Stimulated activated CD4-positive, alpha-beta T cell treated with anti-CD3 and anti-CD28 coated beads, Interleukin-1b, Interleukin-23, amount 100 ng/mL, for 24 hours (primary cell): ENCODE data around the gene TSSC4.

Experiments
- DNase-seq, 4 experiments: peaks; one replicate each; pipeline ENCODE4 v3.0.0-alpha.2; 2020; ENCODE audit warnings: low read depth in 4 of 4, low spot score in 1 of 4

TSSC4 gene

DNA sequence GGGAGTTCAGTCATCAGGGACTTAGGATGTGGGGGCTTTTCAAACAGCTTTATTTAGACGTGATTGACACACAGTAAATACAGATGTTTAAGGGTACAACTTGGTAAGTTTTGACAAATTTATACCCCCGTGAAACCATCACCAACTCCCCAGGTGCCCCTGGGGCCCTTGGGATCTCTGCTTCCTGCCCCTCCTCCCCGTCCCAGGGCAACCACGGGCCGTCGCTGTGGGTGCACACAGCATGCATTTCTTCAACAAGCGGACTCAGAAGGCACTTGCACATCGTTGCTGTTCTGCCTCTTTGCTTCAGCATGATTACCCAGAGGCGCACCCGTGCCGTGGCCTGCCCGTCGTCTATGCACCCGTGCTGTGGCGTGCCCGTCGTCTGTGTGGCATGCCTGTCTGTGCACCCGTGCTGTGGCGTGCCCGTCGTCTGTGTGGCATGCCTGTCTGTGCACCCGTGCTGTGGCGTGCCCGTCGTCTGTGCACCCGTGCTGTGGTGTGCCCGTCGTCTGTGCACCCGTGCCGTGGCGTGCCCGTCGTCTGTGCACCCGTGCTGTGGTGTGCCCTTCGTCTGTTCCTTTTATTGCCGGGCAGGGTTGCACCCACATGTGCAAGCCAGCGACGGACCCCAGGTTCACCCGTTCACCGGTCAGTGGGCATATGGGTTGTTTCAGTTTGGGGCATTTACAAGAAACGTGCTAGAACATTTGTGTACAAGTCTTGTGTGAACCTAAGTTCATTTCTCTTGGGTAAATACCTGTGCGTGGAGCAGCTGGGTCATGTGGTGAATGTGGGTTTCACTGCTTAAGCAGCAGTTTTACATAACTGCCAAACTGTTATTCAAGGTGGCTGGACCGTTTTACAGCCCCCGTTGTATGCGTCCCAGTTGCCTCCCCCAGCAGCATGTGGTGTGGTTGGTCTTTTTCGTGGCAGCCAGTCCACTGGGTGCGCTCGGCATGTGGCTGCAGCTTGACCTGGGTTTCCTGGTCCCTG, 15.1 kb upstream of the TSSC4 start:
- no peak for DNase-seq

DNA sequence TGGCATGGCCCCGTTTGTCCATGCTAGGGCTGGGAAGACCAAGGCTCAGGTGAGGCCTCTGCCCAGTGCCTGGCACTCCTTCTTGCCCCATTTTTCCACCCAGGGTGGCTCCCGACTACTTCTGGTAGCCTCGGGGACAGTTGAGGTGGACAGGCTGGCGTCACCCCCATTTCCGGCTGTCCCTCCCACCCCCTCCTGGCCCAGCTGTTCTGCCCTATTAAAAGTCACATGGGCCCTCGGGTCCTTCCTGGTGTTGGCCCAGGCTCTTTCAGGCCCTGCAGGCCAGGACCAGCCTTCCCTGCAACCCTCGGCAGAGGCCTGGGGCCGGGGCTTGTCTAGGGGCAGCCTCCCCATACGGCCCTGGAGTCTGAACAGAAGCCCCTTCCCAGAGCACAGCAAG, 14.0 kb upstream of the TSSC4 start:
- no peak for DNase-seq

DNA sequence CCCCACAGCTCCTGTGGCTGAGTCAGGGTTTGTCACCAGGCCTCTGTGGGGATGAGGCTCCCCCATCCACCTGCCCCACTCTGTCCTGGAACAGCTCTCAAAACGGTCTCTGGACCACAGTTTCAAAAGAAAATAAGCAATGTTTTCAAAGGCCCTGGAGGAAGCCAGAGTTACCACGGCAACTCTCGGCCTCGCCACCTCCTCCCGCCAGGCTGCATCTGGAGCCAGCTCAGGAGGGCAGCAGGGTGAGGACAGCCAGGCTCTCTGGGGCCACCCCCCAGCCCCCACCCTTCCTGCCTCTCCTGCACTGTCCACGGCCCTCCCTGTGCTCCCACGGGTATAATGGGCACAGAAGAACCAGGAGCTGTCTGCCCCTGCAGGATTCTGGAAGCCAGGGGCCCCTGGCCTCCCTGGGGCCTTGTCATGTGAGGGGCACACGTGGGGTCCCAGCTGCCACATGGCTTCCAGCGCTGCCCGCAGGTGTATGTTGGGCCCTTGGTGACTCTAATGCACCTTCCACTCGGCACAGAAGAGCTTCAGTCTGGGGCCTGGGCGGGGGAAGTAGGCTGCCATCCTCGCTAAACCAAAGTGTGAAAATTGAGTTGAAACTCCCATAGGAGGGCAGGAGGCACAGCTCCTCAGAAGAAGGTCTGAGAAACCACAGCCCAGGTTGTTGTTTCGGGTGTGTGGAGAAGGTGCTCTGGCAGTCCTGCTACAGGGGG, 13.1 kb upstream of the TSSC4 start:
- DNase-seq: no peak

DNA sequence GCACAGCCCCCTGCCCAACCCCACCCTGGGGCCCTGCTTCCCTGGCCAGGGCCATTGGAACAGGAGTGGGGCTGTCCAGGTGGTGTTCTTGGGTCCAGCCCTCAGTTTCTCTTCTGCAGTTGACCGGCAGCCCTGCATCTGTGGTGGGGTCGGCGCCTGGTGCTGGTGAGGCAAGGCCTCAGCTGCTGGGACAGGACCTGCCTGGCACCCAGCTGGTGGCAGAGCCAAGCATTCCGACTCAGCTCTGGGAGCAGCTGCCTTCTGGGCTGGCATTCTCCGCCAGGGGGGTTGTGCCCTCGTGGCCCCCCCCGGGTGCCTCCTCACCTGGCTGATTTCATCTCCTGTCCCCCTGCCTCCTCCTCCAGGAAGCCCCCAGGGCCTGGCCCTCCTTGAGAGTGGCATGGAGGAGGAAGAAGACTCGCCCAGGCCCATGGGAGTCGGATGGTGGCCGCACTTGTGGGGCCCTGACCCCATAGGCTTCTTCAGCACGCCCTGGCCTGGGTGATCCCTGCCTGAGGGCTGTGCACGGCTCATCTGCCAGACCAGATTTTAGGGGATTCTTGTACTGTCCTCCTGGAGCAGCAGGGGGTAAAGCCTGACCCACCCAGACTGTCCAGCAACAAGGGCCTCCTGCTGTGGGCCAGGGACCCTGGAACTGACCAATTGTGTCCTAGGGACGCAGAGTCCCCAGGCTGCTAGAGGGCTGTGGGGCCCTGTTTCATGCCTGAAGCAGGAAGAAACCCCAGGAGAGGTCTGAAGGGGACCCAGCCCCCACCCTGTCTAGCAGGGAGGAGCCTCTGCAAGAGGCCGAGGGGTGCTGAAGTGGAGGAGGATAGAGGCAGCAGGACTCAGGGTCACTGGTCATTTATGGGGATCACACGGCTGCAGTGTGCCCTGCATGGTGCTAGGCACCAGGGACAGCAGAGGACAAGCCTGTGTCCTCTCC, 11.8 kb upstream of the TSSC4 start:
- no peak for DNase-seq

DNA sequence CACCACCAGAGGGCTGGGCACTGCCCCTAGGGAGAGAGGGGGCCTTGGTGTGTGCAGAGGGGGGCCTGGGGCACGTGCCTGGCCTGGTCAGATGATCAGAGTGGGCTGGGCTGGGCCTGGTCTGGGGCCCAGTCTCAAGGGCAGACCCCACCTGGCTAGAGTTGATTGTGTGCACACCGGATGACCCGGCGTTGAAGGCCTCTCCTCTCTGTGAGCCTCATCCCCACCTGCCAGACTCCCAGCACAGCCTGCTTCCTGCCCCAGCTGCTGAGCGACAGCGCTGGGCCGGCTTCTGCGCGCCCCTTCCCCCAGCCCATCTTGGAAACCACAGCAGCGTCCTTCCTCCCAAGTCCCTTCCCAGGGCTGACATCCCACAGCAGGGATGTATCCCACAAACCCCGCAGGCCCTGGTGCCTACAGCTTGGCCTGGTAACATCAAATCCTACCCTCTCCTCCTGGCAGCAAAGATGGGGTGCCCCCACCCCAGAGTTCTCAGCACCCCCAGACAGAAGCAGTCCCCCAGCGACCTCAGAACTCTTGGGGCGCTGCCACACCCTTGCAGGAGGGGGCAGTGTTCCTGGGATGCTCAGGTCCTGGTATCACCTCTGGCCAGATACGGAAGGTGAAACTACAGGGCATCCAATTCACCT, 11.0 kb upstream of the TSSC4 start:
- DNase-seq: no peak

DNA sequence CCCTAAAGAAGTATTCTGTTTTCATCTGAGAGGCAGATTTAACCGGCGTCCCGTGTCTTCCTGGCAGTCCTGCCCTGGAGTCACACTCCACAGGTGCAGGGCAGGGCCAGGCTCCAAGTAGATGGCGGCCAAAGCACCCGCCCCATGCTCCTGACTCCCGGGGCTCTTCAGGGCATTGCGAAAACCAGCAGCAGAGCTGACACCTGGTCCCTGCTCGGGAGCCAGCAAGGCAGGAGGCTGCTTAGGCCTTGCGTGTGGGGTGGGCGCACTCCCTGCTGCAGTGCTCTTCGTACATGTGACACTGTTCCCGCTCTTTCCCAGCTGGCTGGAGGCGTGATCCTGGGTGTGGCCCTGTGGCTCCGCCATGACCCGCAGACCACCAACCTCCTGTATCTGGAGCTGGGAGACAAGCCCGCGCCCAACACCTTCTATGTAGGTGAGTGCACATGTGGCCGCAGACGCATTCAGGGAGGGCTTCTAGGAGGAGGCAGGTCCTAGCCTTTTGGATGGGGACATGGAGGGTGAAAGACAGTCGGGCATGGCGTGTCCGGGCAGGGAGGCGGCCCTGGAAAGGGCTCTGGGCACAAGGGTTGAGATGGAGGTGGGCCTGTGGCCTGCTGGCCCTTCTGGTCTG, 10.3 kb upstream of the TSSC4 start:
- DNase-seq: no peak

DNA sequence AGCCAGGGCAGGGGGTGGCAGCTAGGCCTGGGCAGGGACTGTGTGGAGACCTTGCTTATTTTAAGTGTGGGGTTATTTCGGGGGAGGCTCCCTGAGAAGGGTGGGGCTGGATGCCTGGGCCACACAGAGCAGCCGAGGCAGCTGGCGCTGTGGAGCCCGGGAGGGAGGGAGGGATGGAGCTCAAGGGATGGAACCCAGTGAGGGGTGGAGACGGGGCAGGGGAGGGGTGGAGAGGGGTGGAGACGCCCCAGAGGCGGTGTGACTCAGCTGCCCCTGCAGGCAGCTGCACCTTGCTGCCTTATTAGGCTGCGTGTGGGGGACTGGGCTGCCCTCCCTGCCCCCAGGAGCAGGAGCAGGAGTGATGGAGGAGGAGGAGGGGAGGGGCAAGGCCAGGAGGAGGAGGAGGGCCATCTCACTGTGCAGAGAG, 9.8 kb upstream of the TSSC4 start:
- no peak for DNase-seq

DNA sequence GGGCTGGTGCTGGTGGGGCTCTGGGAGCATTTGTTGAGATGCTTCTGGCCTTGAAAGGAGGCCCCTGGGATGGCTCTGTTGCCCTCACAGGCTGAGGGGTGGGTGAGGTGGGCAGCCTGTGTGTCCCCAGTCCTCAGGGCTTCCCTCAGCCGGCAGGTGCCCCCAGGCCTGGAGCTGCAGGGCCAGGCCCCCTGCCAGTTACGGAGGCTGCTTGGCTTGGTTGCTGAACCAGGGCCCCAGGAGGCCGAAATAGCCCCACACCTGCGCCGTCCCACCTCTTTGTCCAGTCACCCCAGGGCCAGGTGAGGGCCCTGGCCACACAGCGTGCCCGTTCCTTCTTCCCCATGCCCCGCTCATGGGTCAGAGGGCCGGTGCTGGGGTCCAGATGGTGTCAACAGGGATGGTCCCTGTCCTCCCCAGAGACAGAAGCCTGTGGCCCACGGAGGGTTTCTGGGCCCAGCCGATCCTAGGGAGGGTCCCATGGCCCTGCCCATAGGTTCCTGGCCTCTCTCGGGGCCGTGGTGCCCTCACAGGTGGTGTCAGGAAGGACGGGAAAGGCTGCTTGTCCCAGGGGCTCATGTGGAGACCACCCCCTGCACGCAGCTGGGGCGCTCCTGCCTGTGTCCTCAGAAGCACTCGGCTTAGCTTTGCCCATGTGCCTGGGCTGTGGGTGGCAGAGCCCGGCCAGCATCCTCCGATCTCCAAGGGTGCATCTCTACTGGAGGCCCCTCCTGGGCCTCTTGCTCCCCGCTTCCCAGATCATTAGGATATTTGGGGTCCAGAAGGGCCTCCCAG, 9.2 kb upstream of the TSSC4 start:
- DNase-seq: no peak

DNA sequence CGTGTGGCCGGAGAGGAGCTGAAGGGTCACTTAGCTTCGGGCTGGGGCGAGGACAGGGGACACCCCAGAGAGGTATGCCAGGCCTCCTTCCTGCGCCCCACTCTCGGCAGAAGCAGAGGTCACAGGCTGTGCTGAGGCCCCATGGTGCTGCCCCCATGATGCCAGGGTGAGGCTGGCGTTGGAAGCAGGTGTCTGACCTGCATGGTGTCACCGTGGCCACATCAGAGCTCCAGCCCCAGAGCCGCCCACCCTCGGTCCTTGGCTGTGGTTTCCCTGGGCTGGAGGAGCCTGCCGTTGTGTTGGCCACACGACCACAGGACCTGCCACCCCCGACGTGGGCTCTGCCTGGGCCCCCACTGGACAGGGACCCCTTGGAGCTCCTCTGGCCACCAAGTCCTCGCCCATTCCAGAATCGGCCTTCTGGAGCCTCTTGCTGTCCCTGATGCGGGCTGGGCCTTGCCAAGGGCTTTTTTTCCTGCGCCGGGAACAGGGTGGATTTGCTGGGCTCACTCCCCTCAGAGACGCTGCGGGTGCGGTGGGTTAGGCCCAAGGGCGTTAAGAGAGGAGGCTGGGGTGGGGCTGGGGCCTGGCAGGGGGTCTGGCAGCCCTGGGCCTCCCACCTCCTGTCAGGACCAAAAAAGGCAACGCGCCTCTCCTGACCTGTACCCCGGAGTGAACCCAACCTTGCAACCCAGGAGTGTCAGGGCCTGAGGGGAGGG, 8.2 kb upstream of the TSSC4 start:
- DNase-seq: no peak

DNA sequence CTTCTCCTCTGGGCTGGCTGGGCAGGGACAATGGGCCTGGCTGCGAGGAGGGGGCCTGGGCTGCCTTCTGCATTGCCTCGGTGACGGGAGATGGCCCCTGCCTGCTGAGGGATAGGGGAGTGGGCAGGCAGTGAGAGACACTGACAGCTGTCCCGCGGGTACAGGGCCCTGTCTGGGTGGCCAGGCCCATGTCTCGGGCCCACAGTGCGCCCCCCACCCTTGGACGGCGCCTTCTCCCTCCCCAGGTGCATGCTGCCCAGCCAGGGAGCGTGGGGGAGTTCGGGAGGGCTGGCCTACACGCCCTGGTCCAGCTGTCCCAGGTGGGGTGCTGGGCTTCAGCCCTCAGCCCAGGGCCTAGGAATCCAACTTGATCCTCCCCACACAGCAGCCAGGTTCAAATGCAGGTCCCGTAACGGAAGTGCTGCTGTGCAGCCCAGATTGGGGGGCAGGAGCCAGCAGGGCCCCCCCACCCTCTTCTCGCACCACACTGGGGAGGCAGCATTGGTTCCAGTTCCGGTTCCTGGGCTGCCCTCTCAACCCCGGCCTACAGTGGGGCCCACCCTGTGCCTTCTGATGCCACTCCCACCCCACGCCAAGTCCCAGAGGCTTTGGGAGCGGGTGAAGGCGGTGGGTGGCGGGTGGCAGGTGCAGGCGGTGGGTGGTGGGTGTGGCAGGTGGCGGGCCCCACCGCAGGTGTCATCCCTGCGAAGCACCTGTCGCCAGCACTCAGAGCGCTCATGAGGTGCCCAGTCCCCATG, 7.3 kb upstream of the TSSC4 start:
- no peak for DNase-seq

DNA sequence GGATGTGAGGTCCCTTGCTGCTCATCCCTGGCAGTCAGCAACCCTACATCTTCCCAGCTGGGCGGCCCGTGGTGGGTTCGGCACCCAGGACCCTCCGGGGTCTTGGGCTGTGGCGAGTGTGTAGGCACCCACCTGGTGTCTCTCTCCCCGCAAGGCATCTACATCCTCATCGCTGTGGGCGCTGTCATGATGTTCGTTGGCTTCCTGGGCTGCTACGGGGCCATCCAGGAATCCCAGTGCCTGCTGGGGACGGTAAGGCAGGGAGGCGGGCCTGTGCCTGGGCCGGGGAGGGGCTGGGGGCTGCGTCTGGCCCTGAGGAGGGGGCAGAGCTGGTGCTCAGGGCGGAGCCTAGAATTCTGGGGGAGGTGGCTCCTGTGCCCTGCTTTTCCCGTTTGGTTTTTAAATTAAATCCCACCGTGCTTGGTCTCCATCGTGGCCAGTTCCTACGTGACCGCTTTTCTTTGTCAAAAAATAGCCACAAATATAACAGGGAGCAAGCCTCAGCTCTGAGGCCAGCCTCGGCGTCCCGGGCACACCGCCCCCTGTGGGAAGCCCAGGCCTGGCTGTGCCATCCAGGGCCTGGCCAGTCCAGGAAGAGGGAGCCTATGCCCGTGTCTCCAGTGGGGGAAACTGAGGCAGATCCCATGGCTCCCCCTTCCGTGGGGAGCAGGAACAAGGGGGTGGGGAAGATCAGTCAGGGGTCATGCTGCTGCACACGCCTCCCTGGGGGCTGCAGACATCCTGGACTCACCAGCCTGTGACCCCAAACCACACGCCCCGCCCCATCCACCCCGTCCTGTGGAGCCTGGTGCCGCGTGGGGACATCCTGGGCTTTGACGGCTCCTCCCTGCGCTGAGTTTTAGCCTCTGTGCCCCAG, 6.4 kb upstream of the TSSC4 start:
- no peak for DNase-seq

DNA sequence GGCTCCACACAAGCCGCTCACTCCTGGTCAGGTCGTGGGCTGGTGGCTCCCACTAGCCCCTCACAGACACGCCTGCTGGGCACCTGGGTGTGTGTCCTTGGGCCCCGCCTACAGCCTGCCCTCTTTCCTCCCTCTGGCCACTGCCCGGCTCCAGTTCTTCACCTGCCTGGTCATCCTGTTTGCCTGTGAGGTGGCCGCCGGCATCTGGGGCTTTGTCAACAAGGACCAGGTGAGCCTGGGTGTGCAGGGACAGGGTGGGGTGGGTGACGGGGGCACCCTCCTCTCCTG, 5.8 kb upstream of the TSSC4 start:
- DNase-seq: no peak

DNA sequence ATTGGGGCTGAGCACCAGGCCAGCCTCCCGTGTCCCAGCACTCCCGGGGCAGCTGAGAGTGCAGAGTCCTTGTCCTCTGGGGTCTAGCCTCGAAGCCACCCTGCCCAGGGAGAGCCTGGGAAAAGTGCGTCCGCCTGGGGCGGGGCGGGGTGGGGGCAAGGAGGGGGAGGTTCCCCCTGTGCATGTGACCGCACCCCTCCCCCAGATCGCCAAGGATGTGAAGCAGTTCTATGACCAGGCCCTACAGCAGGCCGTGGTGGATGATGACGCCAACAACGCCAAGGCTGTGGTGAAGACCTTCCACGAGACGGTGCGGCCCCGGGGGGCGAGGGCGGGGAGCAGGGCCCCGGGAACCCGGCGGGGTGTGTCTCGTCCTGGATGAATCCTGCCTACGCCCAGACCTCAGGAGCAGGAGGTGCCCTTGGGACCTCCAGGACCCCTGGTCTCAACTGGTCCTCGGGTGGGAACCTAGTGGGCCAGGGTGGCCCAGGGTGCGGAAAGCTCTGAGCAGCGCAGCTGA, 5.3 kb upstream of the TSSC4 start:
- DNase-seq: no peak

DNA sequence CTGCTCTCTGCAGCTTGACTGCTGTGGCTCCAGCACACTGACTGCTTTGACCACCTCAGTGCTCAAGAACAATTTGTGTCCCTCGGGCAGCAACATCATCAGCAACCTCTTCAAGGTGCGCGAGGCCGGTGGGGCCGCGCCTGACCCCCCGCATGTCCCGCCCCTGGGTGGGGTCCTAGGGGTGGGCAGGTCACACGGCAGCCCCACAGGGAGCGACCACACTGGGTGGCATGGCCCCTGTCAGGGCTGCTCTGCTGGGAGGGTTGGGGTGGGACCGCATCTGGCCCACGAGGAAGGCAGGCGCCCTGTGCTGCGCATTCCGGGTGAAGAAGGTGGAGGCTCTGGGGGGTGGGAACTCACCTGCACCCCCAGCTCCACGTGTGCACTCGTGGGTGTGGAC, 4.7 kb upstream of the TSSC4 start:
- DNase-seq: no peak

DNA sequence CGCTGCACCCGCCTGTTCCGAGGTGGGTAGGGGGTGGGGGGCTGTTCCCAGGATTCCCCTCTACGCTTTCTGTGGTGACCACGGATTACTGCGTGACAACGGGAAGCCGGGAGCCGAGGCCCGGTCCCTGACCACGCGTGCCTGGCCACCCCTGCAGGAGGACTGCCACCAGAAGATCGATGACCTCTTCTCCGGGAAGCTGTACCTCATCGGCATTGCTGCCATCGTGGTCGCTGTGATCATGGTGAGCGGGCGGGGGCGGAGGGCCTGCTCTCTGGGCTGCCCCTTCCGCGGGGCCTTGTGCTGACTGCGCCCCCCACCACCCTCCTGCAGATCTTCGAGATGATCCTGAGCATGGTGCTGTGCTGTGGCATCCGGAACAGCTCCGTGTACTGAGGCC, 4.1 kb upstream of the TSSC4 start:
- DNase-seq: no peak

DNA sequence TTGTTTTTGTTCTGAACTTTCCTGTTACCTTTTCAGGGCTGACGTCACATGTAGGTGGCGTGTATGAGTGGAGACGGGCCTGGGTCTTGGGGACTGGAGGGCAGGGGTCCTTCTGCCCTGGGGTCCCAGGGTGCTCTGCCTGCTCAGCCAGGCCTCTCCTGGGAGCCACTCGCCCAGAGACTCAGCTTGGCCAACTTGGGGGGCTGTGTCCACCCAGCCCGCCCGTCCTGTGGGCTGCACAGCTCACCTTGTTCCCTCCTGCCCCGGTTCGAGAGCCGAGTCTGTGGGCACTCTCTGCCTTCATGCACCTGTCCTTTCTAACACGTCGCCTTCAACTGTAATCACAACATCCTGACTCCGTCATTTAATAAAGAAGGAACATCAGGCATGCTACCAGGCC, 3.5 kb upstream of the TSSC4 start:
- no peak for DNase-seq
